Natural killer cell treated with Interleukin-12 subunit alpha and Interleukin-12 subunit beta and Interleukin-15 and Interleukin-18, amount 100 ng/mL, for 72 hours (primary cell): ENCODE measurements around the gene OR10AD1. TPM values are rescaled to one million over a fixed set of nuclear protein-coding genes. Genes with fewer than 3 reads are reported as not detected.
"Not testable (repeated sequence)": the region's sequence is repeated elsewhere in the genome, so short reads cannot be mapped to it uniquely, and the experiment has no call there.

Experiments used
- ATAC-seq, 2 donors: fragments of 150-1000 bp; cut with Tn5 transposase in 1 of 2; sonication (Bioruptor Pico), chemical (Tn5 transposase) in 1 of 2; 2 replicates each; pipeline ENCODE4 v1.10.0; 2021
- DNase-seq: peaks from one replicate; pipeline ENCODE4 v3.0.0; 2022; ENCODE audit warnings: low spot score
- H3K27ac Mint-ChIP-seq, 2 donors: 1 replicate in 1 of 2; 2 replicates in 1 of 2; pipeline ENCODE4 v1.8.0; 2022; ENCODE audit warnings: mixed read lengths in 2 of 2, mild to moderate bottlenecking in 1 of 2, moderate library complexity in 1 of 2
- H3K27me3 Mint-ChIP-seq, 2 donors: 1 replicate in 1 of 2; 2 replicates in 1 of 2; pipeline ENCODE4 v1.8.0; 2022; ENCODE audit warnings: mixed read lengths in 2 of 2
- H3K36me3 Mint-ChIP-seq: one replicate; pipeline ENCODE4 v1.8.0; 2022; ENCODE audit warnings: mixed read lengths
- H3K4me1 Mint-ChIP-seq, 2 donors: 1 replicate in 1 of 2; 2 replicates in 1 of 2; pipeline ENCODE4 v1.8.0; 2022; ENCODE audit warnings: low read depth in 2 of 2, mixed read lengths in 2 of 2, mild to moderate bottlenecking in 1 of 2
- H3K4me3 Mint-ChIP-seq: one replicate; pipeline ENCODE4 v1.8.0; 2022; ENCODE audit warnings: mixed read lengths
- H3K9me3 Mint-ChIP-seq: 2 replicates; pipeline ENCODE4 v1.8.0; 2022; ENCODE audit warnings: mixed read lengths
- total RNA-seq, 2 donors: library from RNA; stranded (reverse); gene quantifications; one replicate each; pipeline ENCODE4 v1.2.3, GENCODE V29; 2022

OR10AD1 gene, protein sequence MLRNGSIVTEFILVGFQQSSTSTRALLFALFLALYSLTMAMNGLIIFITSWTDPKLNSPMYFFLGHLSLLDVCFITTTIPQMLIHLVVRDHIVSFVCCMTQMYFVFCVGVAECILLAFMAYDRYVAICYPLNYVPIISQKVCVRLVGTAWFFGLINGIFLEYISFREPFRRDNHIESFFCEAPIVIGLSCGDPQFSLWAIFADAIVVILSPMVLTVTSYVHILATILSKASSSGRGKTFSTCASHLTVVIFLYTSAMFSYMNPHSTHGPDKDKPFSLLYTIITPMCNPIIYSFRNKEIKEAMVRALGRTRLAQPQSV
- total RNA-seq = not detected

DNA sequence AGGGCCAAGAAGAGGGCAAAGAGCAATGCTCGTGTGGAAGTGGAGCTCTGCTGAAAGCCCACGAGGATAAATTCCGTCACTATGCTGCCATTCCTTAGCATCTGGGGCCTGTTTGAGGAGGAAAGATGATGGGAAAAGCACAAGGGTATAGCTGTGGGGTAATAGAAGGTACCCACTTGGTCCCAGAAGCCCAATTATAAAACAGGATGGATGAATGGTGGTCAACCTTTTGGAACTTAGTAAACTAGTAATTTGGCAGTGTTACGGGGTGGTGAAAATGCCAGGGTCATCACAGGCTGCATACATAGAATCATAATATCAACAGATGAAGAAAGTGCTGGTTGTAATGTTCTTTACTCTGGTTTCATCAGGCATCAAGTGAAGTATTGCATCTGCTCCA, at the start of gene OR10AD1:
Gene OR10AD1 (minus strand): TSS at position 101 of the 400 bp plus-strand sequence. CDS start 0 bp downstream, at position 101.
- no peak for DNase-seq
- peaks cover 44% of the 10 kb centered on the region for H3K36me3 Mint-ChIP-seq
- H3K27me3 Mint-ChIP-seq = no peaks in the 10 kb centered on the region
- ATAC-seq = no peak
- peaks cover 26% of the 10 kb centered on the region for H3K9me3 Mint-ChIP-seq
- peaks cover 22 to 33% of the 10 kb centered on the region in 2 donors for H3K4me1 Mint-ChIP-seq
- H3K27ac Mint-ChIP-seq = no peak within 1 kb of the TSS
- no peak within 1 kb of the TSS for H3K4me3 Mint-ChIP-seq

DNA sequence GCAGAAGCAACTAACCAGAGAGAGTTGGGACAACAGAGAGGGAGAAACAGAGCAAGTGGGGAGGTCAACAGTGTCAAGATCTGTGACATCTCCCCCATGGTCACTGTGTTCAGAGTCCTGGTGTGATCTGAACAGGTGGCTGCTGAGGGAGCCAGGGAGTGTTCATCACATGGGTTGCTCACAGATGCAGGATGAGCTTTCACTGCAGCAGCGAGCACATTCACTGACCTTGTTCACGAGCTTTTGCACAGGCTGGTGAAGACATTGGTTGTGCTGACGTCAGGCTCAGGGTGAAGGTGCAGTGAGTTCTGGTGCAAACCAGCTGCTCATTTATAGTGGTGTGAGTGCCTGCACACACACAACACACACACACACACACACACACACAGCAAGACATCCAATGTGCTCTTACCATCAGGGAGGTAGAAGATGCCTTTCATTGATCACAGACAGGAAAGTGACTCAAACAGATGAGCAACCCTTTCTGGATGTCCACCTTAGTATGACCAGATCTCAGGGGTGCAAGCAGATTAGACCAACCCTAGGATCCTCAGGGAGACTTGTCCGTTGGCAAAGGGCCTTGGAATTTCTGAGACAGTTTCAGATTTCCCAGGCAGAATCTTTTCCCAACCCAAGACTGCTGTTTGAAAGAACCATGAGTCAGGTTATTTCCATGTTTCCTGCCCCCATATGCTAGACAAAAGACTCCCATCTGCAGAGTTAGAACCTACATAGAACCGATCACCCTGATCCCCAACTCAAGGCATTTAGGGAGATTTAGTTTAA, 44.3 kb upstream of the OR10AD1 start:
- ATAC-seq (peak in 1 of 2 donors; percentile 38), DNase-seq (no peak)
- Mint-ChIP-seq H3K36me3 (no peaks in the 10 kb centered on the region), H3K27me3 (peaks cover 29 to 61% of the 10 kb centered on the region in 2 donors), H3K27ac (no peak overlapping the region), H3K4me3 (no peak overlapping the region), H3K9me3 (no peaks in the 10 kb centered on the region), H3K4me1 (no peaks in the 10 kb centered on the region)

DNA sequence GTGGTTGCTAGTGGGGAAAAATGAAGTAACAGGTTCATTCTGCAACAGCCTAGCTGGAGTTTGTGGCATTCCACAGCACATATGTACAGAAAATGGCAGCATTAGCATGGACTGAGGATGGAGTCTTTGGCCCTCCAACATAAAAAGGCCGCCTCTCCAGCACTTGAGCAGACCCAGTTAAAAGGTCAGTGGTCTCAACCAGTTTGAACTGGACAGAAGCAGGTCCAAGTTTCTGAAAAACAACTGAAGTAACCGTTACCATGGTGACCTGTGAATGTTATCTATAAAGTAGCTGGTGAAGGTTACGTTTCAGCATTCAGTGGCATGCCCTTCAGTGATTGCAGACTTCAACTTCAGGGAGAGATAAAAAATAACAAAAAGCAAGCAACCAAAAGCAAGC, 34.1 kb upstream of the OR10AD1 start:
- H3K27ac Mint-ChIP-seq = no peak overlapping the region
- no peak for ATAC-seq
- H3K9me3 Mint-ChIP-seq = no peaks in the 10 kb centered on the region
- peaks cover 0 to 4% of the 10 kb centered on the region in 2 donors for H3K4me1 Mint-ChIP-seq
- peaks cover 17 to 19% of the 10 kb centered on the region in 2 donors for H3K27me3 Mint-ChIP-seq
- no peak overlapping the region for H3K4me3 Mint-ChIP-seq
- DNase-seq = no peak
- no peaks in the 10 kb centered on the region for H3K36me3 Mint-ChIP-seq

DNA sequence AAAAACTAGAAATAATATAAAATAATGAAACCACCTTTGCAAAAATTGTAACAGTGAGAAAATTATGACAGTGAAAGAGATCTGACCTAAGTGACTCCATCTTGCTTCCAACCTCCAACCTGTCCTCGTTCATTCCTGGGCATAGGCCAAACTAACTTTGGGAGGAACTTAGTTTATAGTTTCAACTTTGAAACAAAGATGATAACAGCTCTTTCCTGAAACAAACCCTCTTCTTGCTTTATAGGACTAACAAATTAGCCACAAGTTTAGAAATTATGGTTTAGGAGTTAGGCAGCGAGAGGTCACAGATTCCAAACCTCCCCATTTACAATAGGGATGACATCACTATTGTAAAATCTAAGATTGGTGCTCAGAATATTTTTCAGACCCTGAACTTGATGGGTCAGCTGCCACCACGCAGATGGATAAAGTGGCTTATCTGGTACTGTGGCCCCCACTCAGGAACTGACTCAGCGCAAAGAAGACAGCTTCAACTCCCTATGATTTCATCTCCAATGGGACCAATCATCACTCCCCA, 32.8 kb upstream of the OR10AD1 start:
- Mint-ChIP-seq H3K27me3 (peaks cover 17 to 19% of the 10 kb centered on the region in 2 donors), H3K36me3 (no peaks in the 10 kb centered on the region), H3K4me1 (no peaks in the 10 kb centered on the region), H3K27ac (no peak overlapping the region), H3K4me3 (no peak overlapping the region), H3K9me3 (peaks cover 4% of the 10 kb centered on the region)
- no peak for DNase-seq
- no peak for ATAC-seq

DNA sequence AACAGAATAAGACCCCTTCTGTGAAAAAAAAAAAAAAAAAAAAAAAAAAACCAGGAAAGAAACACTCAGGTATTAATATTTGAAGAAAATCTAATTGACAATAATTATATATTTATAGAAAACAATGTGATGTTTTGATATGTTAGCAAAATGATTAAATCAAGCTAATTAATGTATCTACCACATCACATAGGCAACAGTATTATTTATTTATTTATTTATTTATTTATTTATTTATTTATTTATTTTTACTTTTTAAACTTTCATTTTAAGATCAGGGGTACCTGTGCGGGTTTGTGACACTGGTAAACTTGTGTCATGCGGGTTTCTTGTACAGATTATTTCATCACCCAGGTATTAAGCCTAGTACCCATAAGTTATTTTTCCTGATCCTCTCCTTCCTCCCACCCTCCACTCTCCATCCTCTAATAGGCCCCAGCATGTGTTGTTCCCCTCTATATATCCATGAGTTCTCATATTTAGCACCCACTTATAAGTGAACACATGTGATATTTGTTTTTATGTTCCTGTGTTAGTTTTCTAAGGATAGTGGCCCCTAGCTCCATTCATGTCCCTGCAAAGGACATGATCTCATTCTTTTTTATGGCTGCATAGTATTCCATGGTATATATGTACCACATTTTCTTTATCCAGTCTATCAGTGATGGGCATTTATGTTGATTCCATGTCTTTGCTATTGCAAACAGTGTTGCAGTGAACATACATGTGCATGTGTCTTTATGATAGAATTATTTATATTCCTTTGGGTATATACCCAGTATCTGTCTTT, 28.3 kb upstream of the OR10AD1 start:
- H3K36me3 Mint-ChIP-seq, H3K4me3 Mint-ChIP-seq, ATAC-seq, H3K27ac Mint-ChIP-seq, DNase-seq, H3K9me3 Mint-ChIP-seq, H3K4me1 Mint-ChIP-seq: not testable (repeated sequence)
- peaks cover 34 to 40% of the 10 kb centered on the region in 2 donors for H3K27me3 Mint-ChIP-seq

DNA sequence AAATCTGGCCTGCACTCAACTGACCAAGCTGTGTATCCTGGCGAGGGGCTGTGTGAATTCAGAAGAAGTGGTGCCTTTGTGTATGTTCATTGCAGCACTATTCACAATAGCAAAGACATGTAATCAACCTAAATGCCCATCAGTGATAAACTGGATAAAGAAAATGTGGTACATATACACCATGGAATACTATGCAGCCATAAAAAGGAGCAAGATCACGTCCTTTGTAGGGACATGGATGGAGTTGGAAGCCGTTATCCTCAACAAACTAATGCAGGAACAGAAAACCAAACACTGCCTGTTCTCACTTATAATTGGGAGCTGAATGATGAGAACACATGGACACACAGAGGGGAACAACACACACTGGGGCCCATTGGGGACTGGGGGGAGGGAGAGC, 21.4 kb upstream of the OR10AD1 start:
- H3K27ac Mint-ChIP-seq, H3K4me3 Mint-ChIP-seq, ATAC-seq, H3K9me3 Mint-ChIP-seq, DNase-seq, H3K4me1 Mint-ChIP-seq, H3K36me3 Mint-ChIP-seq: not testable (repeated sequence)
- H3K27me3 Mint-ChIP-seq = peaks cover 32 to 53% of the 10 kb centered on the region in 2 donors

DNA sequence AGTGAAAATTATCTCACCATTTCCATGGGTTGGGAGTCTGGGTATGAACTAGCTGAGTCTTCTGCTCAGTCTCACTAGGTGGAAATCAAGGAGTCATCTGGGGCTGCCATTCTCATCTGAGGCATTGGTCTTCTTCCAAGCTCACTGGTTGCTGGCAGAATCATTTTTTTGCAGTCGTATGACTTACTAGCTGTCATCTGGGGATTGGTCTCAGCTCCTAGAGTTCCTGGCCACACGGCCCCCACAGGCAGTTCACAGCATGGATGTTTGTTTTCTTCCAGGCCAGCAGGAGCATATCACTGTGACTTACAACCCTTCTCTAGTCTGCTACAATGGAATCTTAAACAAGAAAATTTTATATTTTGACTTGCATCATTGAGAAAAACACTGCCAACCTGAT, 18.6 kb upstream of the OR10AD1 start:
- Mint-ChIP-seq H3K36me3 (no peaks in the 10 kb centered on the region), H3K9me3 (peaks cover 3% of the 10 kb centered on the region), H3K4me1 (no peaks in the 10 kb centered on the region), H3K4me3 (no peak overlapping the region), H3K27ac (no peak overlapping the region), H3K27me3 (peaks cover 22 to 28% of the 10 kb centered on the region in 2 donors)
- DNase-seq = no peak
- ATAC-seq = no peak

DNA sequence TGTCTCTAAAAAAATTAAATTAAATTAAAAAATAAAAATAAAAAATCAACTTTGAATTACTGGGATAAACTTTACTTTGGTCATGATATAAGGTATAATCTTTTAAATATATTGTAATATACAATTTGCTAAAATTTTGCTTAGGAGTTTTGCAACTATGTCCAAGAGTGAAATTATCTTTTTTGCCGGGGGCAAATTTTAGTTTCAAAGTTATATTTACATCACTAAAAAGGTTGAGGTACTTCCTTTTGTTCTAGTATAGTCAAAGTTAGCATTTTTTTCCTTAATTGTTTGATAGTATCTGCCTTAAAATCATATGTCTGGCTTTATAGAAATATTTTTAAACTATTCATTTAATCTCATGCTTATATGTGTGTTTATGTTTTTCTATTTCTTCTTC, 17.6 kb upstream of the OR10AD1 start:
- Mint-ChIP-seq H3K9me3 (peaks cover 3% of the 10 kb centered on the region), H3K27ac (no peak overlapping the region), H3K27me3 (peaks cover 19 to 25% of the 10 kb centered on the region in 2 donors), H3K36me3 (no peaks in the 10 kb centered on the region), H3K4me3 (no peak overlapping the region), H3K4me1 (no peaks in the 10 kb centered on the region)
- DNase-seq = no peak
- ATAC-seq = no peak

DNA sequence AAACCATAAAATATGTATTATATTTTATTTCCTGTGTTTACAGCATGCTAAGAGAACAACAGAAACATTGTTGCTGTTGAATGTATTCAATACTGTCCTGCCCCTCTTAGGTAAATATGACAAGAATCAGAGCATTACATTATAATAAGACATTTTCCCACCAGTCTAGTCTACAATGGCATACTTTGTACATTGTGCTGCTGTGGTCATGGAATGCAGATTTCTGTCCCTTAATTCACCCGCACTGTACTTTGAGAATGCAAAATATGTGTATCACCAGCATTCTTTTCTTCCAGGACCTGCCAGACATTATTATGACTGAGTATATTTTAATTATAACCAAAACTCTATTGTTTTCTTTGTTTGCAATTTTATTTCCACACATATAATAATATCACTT, 16.5 kb upstream of the OR10AD1 start:
- Mint-ChIP-seq H3K36me3 (no peaks in the 10 kb centered on the region), H3K27me3 (peaks cover 17 to 23% of the 10 kb centered on the region in 2 donors), H3K4me1 (no peaks in the 10 kb centered on the region), H3K9me3 (peaks cover 3% of the 10 kb centered on the region), H3K27ac (no peak overlapping the region), H3K4me3 (no peak overlapping the region)
- DNase-seq = no peak
- ATAC-seq = no peak

DNA sequence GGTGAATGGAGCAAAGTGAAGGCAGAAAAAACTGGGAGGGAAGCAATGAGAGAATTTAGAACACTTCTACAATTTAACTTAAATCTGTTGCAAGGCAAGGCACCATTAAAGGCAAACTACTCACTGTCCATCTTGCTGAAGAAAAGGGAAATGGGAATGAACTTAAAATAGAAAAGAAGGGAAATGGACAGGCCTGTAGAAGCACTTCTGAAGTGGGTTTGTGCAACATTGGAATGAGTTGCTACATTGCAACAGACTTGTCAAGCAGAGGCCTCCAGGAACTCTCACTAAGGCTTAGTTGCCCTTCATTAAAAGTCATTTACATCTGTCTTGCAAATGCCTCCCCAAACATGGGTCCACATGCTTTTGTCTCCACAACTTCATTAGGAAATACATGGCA, 13.7 kb upstream of the OR10AD1 start:
- H3K27me3 Mint-ChIP-seq = peaks cover 15 to 20% of the 10 kb centered on the region in 2 donors
- no peaks in the 10 kb centered on the region for H3K9me3 Mint-ChIP-seq
- H3K36me3 Mint-ChIP-seq = no peaks in the 10 kb centered on the region
- ATAC-seq = no peak
- no peak for DNase-seq
- H3K4me3 Mint-ChIP-seq = no peak overlapping the region
- H3K27ac Mint-ChIP-seq = no peak overlapping the region
- peaks cover 0 to 4% of the 10 kb centered on the region in 2 donors for H3K4me1 Mint-ChIP-seq

DNA sequence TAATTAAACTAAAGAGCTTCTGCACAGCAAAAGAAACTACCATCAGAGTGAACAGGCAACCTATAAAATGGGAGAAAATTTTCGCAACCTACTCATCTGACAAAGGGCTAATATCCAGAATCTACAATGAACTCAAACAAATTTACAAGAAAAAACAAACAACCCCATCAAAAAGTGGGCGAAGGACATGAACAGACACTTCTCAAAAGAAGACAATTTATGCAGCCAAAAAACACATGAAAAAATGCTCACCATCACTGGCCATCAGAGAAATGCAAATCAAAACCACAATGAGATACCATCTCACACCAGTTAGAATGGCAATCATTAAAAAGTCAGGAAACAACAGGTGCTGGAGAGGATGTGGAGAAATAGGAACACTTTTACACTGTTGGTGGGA, 6.4 kb upstream of the OR10AD1 start:
- not testable (repeated sequence) for ATAC-seq, H3K4me1 Mint-ChIP-seq, H3K27ac Mint-ChIP-seq

DNA sequence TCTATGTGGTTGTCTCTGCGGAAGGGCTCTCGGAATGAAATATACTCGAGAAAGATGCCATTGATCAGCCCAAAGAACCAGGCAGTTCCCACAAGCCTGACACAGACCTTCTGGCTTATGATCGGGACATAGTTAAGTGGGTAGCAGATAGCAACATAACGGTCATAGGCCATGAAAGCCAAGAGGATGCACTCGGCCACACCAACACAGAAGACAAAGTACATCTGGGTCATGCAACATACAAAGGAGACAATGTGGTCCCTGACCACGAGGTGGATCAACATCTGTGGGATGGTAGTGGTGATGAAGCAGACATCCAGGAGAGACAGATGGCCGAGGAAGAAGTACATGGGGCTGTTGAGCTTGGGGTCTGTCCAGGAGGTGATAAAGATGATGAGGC, 326 bp downstream of the OR10AD1 start:
- H3K36me3 Mint-ChIP-seq = peaks cover 44% of the 10 kb centered on the region
- peaks cover 22 to 35% of the 10 kb centered on the region in 2 donors for H3K4me1 Mint-ChIP-seq
- no peak overlapping the region for H3K27ac Mint-ChIP-seq
- H3K9me3 Mint-ChIP-seq = peaks cover 26% of the 10 kb centered on the region
- H3K4me3 Mint-ChIP-seq = no peak overlapping the region
- H3K27me3 Mint-ChIP-seq = no peaks in the 10 kb centered on the region
- DNase-seq = no peak
- no peak for ATAC-seq

More for the DNA sequence above, 6.4 kb upstream of the OR10AD1 start:
- peaks cover 15 to 19% of the 10 kb centered on the region in 2 donors for H3K27me3 Mint-ChIP-seq
- peaks cover 16% of the 10 kb centered on the region for H3K36me3 Mint-ChIP-seq
- not testable (repeated sequence) for H3K4me3 Mint-ChIP-seq, DNase-seq
- peaks cover 16% of the 10 kb centered on the region for H3K9me3 Mint-ChIP-seq

DNA sequence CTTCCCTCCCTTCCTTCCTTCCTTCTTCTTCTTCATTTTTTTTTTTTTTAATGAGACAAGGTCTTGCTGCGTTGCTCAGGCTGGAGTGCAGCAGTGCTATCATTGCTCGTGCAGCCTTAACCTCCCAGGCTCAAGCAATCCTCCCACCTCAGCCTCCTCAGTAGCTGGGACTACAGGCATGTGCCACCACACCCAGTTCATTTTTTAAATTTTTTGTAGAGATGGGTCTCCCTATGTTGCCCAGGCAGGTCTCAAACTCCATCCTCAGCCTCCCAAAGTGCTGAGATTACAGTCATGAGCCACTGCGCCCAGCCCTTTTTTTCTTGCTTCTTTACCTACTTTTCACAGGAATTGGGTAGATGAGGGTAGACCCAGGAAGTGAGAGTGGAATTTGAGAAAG, 1.6 kb downstream of the OR10AD1 start:
- H3K36me3 Mint-ChIP-seq = peaks cover 36% of the 10 kb centered on the region
- no peaks in the 10 kb centered on the region for H3K27me3 Mint-ChIP-seq
- peaks cover 17% of the 10 kb centered on the region for H3K9me3 Mint-ChIP-seq
- no peak overlapping the region for H3K4me3 Mint-ChIP-seq
- H3K4me1 Mint-ChIP-seq = peaks cover 30 to 39% of the 10 kb centered on the region in 2 donors
- ATAC-seq (no peak), DNase-seq (no peak)
- H3K27ac Mint-ChIP-seq = no peak overlapping the region
